Thyroid gland (tissue), 4 donors: ENCODE data around the gene ITGA8. TPM values are rescaled to one million over a fixed set of nuclear protein-coding genes. Genes with fewer than 3 reads are reported as not detected.
"Not testable (repeated sequence)": the region's sequence is repeated elsewhere in the genome, so short reads cannot be mapped to it uniquely, and the experiment has no call there.

Experiments
- DNase-seq, 2 donors: peaks; one replicate each; pipeline ENCODE4 v3.0.0-alpha.2; 2019
- H3K27ac ChIP-seq, 3 donors: fragments of 200-600 bp; sonication (generic); 1 replicate in 2 of 3; 2 replicates in 1 of 3; pipeline ENCODE4 v1.5.1; 2016 to 2019; ENCODE audit warnings: mild to moderate bottlenecking in 1 of 3, moderate library complexity in 1 of 3
- H3K27me3 ChIP-seq: fragments of 200-600 bp; sonication (generic); one replicate; pipeline ENCODE4 v1.5.1; 2019
- H3K36me3 ChIP-seq, 2 donors: fragments of 200-600 bp; sonication (generic); one replicate each; pipeline ENCODE4 v1.5.1; 2016 to 2019
- H3K4me1 ChIP-seq, 2 donors: fragments of 200-600 bp; sonication (generic); one replicate each; pipeline ENCODE4 v1.5.1; 2017 to 2019
- H3K4me3 ChIP-seq, 3 donors: fragments of 200-600 bp; sonication (generic); replicated peaks in 1 of 3; 1 replicate in 2 of 3; 2 replicates in 1 of 3; pipeline ENCODE4 v1.5.1; 2016; ENCODE audit warnings: mild to moderate bottlenecking in 1 of 3
- H3K9me3 ChIP-seq: fragments of 200-600 bp; sonication (generic); one replicate; pipeline ENCODE4 v1.5.1; 2017
- CTCF ChIP-seq, 6 experiments: fragments of 200-600 bp in 3 of 6; fragments of 450-650 bp in 3 of 6; sonication (generic) in 3 of 6; IDR thresholded peaks; one replicate each; pipeline ENCODE4 v1.5.1; 2016 to 2019; ENCODE audit warnings: antibody characterized with exemption in 6 of 6, mild to moderate bottlenecking in 2 of 6, inconsistent platforms in 1 of 6, moderate library complexity in 1 of 6
- POLR2A ChIP-seq, 2 donors: fragments of 450-650 bp; IDR thresholded peaks; one replicate each; pipeline ENCODE4 v1.6.1; 2017; ENCODE audit warnings: antibody characterized with exemption in 2 of 2, mild to moderate bottlenecking in 2 of 2, moderate library complexity in 1 of 2
- WGBS, 2 donors: methylation state at CpG; one replicate each; pipeline ENCODE4 v1.1.5; 2017; 5-methylcytosine and 5-hydroxymethylcytosine counted together
- intact Hi-C: fragments of 100-400 bp; cut with DNase I; formaldehyde crosslinking; loops from one replicate; pipeline ENCODE4 v1.15.1; 2023
- total RNA-seq, 4 donors: library from RNA; depleted of rRNA; stranded (reverse); fragments of >200 nt; gene quantifications; one replicate each; pipeline ENCODE4 v1.2.3, GENCODE V29; 2016

The ITGA8 gene
- total RNA-seq, 4 donors from 2014 or later = 4.6 to 14.8 (median 4.9) TPM

GRCh38 chr10:15562116-15562515 lies 157.6 kb downstream of the ITGA8 start:
- H3K4me1 ChIP-seq = no peaks in the 10 kb centered on the region
- WGBS, 2 donors = 84 to 97% methylated on average over 10 of the region's 10 CpGs
- intact Hi-C loops = no loop called here
- no peaks in the 10 kb centered on the region for H3K36me3 ChIP-seq
- no peak for DNase-seq
- H3K27ac ChIP-seq = no peak overlapping the region
- H3K27me3 ChIP-seq = no peaks in the 10 kb centered on the region
- TF ChIP-seq POLR2A (IDR thresholded peaks at IDR 0.05) (no peak), CTCF (IDR thresholded peaks at IDR 0.05) (no peak)
- H3K4me3 ChIP-seq = no peak overlapping the region
- no peaks in the 10 kb centered on the region for H3K9me3 ChIP-seq

- H3K4me1 ChIP-seq = no peaks in the 10 kb centered on the region
- H3K9me3 ChIP-seq = no peaks in the 10 kb centered on the region
- H3K27ac ChIP-seq = no peak overlapping the region
- no peak for TF ChIP-seq CTCF (IDR thresholded peaks at IDR 0.05)
- no peak for TF ChIP-seq POLR2A (IDR thresholded peaks at IDR 0.05)
- H3K36me3 ChIP-seq = no peaks in the 10 kb centered on the region
- intact Hi-C loops = no loop called here
- H3K27me3 ChIP-seq = no peaks in the 10 kb centered on the region
- DNase-seq = no peak
- WGBS, 2 donors = 57 to 59% methylated on average over 5 of the region's 5 CpGs
- no peak overlapping the region for H3K4me3 ChIP-seq
These were observed 161.6 kb downstream of the ITGA8 start for GRCh38 chr10:15558136-15558535.

- H3K9me3 ChIP-seq, H3K27me3 ChIP-seq, H3K27ac ChIP-seq, intact Hi-C loops, H3K36me3 ChIP-seq, H3K4me3 ChIP-seq, DNase-seq, H3K4me1 ChIP-seq: not testable (repeated sequence)
- 64 to 66% methylated on average over 3 of the region's 3 CpGs for WGBS, 2 donors
These were observed 162.6 kb downstream of the ITGA8 start for GRCh38 chr10:15557168-15557567.

- H3K27me3 ChIP-seq = no peaks in the 10 kb centered on the region
- H3K27ac ChIP-seq = no peak overlapping the region
- TF ChIP-seq CTCF (IDR thresholded peaks at IDR 0.05) (no peak), POLR2A (IDR thresholded peaks at IDR 0.05) (no peak)
- intact Hi-C loops = no loop called here
- DNase-seq = no peak
- no peaks in the 10 kb centered on the region for H3K4me1 ChIP-seq
- no peaks in the 10 kb centered on the region for H3K36me3 ChIP-seq
- H3K9me3 ChIP-seq = no peaks in the 10 kb centered on the region
- no peak overlapping the region for H3K4me3 ChIP-seq
- WGBS, 2 donors = 89 to 94% methylated on average over 3 of the region's 3 CpGs
These were observed 168.8 kb downstream of the ITGA8 start for GRCh38 chr10:15550950-15551349.

- no peaks in the 10 kb centered on the region for H3K27me3 ChIP-seq
These were observed 171.4 kb downstream of the ITGA8 start for GRCh38 chr10:15548331-15548730.

More at GRCh38 chr10:15548331-15548730, 171.4 kb downstream of the ITGA8 start:
- Histone ChIP-seq H3K27ac (no peak overlapping the region), H3K4me1 (no peaks in the 10 kb centered on the region), H3K4me3 (no peak overlapping the region), H3K36me3 (no peaks in the 10 kb centered on the region), H3K9me3 (no peaks in the 10 kb centered on the region)
- intact Hi-C loops = no loop called here
- no peak for TF ChIP-seq CTCF (IDR thresholded peaks at IDR 0.05)
- TF ChIP-seq POLR2A (IDR thresholded peaks at IDR 0.05) = no peak
- no peak for DNase-seq
- 75 to 76% methylated on average over 8 of the region's 8 CpGs for WGBS, 2 donors
